Neural progenitor cell (in vitro differentiated cells): ENCODE measurements around the gene MED13L.

Experiments
- CTCF ChIP-seq: fragments of 200-600 bp; sonication (generic); IDR thresholded peaks from 2 replicates; pipeline ENCODE4 v1.5.1; 2017; ENCODE audit warnings: antibody characterized with exemption, mild to moderate bottlenecking
- EZH2 ChIP-seq: fragments of 200-600 bp; sonication (generic); IDR thresholded peaks from 2 replicates; pipeline ENCODE4 v1.6.1; 2017; ENCODE audit warnings: antibody characterized with exemption, mild to moderate bottlenecking, moderate library complexity

- no peak for TF ChIP-seq CTCF
- no peak for TF ChIP-seq EZH2
Measured at GRCh38 chr12:116213014-116213413, 64.5 kb downstream of the MED13L start.
